Neutrophil (primary cell): ENCODE measurements around the gene BABAM2.

Source experiments
- H3K27ac ChIP-seq: fragments of 200-600 bp; sonication (generic); 2 replicates; pipeline ENCODE4 v1.5.1; 2016; ENCODE audit warnings: mild to moderate bottlenecking, moderate library complexity
- H3K27me3 ChIP-seq: fragments of 200-600 bp; sonication (generic); 2 replicates; pipeline ENCODE4 v1.6.0; 2016; ENCODE audit warnings: mild to moderate bottlenecking
- H3K36me3 ChIP-seq: fragments of 200-600 bp; sonication (generic); 2 replicates; pipeline ENCODE4 v1.5.1; 2017
- H3K4me1 ChIP-seq, 2 experiments: fragments of 200-600 bp in 1 of 2; sonication (generic) in 1 of 2; 1 replicate in 1 of 2; 2 replicates in 1 of 2; pipeline versions ENCODE4 v1.5.1 to v1.6.1; 2013 to 2016; ENCODE audit warnings: low read depth in 1 of 2, low read length in 1 of 2, mild to moderate bottlenecking in 1 of 2, moderate library complexity in 1 of 2; ENCODE audit not compliant: control insufficient read depth in 1 of 2, insufficient read depth in 1 of 2
- H3K4me3 ChIP-seq, 2 experiments: fragments of 200-600 bp in 1 of 2; sonication (generic) in 1 of 2; 1 replicate in 1 of 2; 2 replicates in 1 of 2; pipeline ENCODE4 v1.5.1; 2013 to 2016; ENCODE audit warnings: low read depth in 1 of 2, low read length in 1 of 2, mild to moderate bottlenecking in 1 of 2, moderate library complexity in 1 of 2
- H3K9me3 ChIP-seq: fragments of 200-600 bp; sonication (generic); 2 replicates; pipeline ENCODE4 v1.5.1; 2016
- TF ChIP-seq, protein P1 (sequence below): fragments of 200-600 bp; sonication (generic); IDR thresholded peaks from 2 replicates; pipeline ENCODE4 v1.5.1; 2016; ENCODE audit warnings: antibody characterized with exemption

BABAM2 gene

DNA sequence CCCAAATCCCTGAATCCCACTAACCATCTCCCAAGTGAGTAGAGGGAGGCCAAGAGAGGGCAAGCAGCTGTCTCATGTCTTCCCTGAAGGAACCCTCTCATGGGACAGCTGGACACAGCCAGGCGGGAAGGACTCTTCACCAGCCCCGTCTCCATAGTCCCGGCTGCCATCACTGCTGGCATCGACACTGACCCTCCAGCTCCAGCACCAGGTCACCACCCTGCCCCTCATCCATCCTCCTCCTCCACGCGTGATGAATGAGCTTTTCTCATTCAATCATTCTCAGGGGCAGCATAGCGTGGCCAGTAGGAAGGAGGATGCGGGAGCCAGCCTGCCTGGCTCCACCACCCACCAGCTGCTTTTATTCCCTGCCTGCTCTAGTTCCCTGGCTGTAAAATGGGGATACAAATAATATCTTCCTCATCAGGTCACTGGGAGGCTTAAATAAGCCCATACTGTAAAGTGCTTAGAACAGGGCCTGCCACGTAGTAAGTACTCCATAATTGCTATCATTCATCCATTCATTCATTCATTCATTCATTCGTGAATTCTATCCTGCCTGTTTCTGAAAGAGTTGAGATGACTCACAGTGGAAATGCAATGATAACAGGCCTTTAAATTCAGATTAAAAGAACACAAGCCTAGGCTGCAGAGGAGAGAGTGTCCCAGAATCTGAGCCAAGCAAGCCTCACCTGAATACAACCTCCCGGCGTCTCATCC is 471.6 kb downstream of the BABAM2 start:
- Histone ChIP-seq H3K9me3 (no peaks in the 10 kb centered on the region), H3K4me3 (no peak overlapping the region), H3K36me3 (no peaks in the 10 kb centered on the region), H3K27me3 (no peaks in the 10 kb centered on the region), H3K27ac (no peak overlapping the region), H3K4me1 (peaks cover 54 to 56% of the 10 kb centered on the region in 2 experiments)
- TF ChIP-seq, protein P1, sequence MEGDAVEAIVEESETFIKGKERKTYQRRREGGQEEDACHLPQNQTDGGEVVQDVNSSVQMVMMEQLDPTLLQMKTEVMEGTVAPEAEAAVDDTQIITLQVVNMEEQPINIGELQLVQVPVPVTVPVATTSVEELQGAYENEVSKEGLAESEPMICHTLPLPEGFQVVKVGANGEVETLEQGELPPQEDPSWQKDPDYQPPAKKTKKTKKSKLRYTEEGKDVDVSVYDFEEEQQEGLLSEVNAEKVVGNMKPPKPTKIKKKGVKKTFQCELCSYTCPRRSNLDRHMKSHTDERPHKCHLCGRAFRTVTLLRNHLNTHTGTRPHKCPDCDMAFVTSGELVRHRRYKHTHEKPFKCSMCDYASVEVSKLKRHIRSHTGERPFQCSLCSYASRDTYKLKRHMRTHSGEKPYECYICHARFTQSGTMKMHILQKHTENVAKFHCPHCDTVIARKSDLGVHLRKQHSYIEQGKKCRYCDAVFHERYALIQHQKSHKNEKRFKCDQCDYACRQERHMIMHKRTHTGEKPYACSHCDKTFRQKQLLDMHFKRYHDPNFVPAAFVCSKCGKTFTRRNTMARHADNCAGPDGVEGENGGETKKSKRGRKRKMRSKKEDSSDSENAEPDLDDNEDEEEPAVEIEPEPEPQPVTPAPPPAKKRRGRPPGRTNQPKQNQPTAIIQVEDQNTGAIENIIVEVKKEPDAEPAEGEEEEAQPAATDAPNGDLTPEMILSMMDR, result no peak

DNA sequence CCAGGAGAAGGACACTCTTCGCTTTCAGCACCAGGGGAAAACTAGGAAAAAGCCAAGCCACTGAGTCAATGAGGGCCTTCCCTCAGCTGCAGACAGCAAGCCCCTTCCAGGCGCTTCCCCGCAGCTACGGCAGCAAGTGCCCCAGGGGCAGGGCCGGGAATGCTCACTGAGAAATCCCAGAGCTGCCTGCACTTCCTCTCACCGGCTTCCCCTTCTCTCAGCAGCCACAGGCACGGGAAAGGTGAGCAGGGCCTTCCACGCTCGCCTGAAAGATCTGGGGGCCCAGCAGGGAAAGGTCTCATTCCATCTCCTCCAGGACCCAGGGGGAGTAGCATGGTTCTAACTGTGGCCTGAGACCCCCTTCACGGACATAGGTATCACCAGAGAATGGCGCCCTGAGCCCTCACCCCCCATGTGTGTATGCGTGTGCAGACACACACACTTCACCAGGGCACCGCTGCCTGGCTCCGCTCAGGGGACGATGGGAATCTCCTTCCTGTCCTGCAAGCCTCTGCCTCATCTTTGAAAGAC is 472.5 kb downstream of the BABAM2 start:
- Histone ChIP-seq H3K4me3 (no peak overlapping the region), H3K9me3 (no peaks in the 10 kb centered on the region), H3K27me3 (no peaks in the 10 kb centered on the region), H3K27ac (peak overlapping the region; percentile 29), H3K4me1 (peaks cover 57 to 60% of the 10 kb centered on the region in 2 experiments), H3K36me3 (no peaks in the 10 kb centered on the region)
- TF ChIP-seq, protein P1, result no peak

DNA sequence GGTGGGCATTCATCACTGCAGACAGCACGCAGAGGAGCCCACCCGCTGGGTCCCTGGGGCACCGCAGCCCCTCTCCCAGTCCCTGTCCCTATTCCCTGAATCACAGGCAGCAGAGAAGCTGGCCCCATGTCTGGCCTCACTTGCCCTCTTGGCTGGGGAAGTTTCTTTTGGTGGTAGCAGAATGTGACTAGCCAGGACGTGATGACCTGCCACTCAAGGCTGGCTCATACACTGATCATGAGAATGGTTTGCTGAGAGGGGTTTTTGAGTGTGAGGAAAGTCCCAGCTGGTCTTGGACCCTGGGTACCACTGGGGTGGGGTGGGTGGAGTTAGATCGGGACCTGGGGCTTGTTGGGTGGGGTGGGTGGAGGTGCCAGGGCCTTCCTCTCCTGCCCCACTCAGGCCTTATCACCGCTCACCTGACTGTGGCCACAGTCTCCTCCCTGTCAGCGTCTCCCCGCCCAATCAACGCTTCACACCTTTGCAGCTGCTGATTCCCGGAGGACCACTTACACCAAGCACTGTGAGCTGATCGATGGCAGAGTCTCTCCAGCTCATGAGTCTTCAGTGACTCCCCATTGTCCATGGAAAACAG is 473.3 kb downstream of the BABAM2 start:
- no peak overlapping the region for H3K27ac ChIP-seq
- TF ChIP-seq, protein P1, result no peak
- peaks cover 50 to 54% of the 10 kb centered on the region in 2 experiments for H3K4me1 ChIP-seq
- no peaks in the 10 kb centered on the region for H3K36me3 ChIP-seq
- H3K27me3 ChIP-seq, result no peaks in the 10 kb centered on the region
- H3K9me3 ChIP-seq, result no peaks in the 10 kb centered on the region
- H3K4me3 ChIP-seq, result no peak overlapping the region

DNA sequence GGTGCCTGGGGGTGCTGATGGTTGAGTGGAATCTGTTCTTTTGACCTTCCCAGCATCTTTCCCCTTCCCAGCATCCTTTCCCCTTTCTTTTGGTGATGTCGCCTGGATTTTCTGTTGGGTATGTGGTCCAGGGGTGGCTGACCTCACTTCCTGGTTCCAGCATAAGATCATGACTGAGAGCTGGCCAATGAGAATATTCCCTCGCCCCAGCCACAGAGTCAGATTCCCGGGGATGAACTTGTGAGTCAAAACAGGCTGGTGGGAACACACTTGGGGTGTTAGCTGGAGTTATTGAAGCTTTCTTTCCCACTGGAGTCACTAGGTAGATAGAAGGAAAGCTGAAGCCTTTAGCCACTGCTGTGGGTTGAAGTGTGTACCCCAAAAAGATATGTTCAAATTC is 474.1 kb downstream of the BABAM2 start:
- TF ChIP-seq, protein P1, result no peak
- H3K27ac ChIP-seq, result no peak overlapping the region
- H3K4me1 ChIP-seq, result peaks cover 45% of the 10 kb centered on the region in 2 experiments

DNA sequence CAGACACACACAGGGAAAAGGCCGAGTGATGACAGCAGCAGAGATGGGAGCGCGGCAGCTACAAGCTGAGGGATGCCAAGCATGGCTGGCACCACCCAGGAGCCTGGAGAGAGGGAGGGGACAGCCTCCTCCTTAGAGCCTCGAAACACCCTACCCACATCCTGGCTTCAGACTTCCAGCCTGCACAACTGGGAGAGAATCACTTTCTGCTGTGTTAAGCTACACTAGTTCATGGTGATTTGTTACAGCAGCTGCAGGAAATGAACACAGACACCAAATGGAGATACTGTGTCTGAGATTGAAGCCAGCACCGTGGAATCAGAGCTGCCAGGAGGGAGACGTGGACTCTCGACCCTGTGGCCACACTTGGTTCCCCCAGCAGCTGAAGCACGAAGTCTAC is 474.6 kb downstream of the BABAM2 start:
- TF ChIP-seq, protein P1, result no peak
- H3K27me3 ChIP-seq, result no peaks in the 10 kb centered on the region
- peaks cover 40% of the 10 kb centered on the region in 2 experiments for H3K4me1 ChIP-seq
- no peaks in the 10 kb centered on the region for H3K36me3 ChIP-seq
- H3K9me3 ChIP-seq, result no peaks in the 10 kb centered on the region
- no peak overlapping the region for H3K4me3 ChIP-seq
- H3K27ac ChIP-seq, result no peak overlapping the region

More for the DNA sequence above, 474.1 kb downstream of the BABAM2 start:
- H3K36me3 ChIP-seq, result no peaks in the 10 kb centered on the region
- H3K27me3 ChIP-seq, result no peaks in the 10 kb centered on the region
- no peaks in the 10 kb centered on the region for H3K9me3 ChIP-seq
- no peak overlapping the region for H3K4me3 ChIP-seq
